ENCODE measurements around the gene HEPACAM2.
A peak's percentile ranks its signal among the peaks of the same experiment; 100 is the strongest.

HEPACAM2 gene

GRCh38 chr7:93150200-93150835 lies 76.0 kb downstream of the HEPACAM2 start:
- Histone ChIP-seq H3K4me3 (ENCODE audit: low read depth in 1 of 5, low read length in 5 of 5) (no peak overlapping the region), H3K9me3 (ENCODE audit: control insufficient read depth in 5 of 5, low read length in 5 of 5) (no peaks in the 10 kb centered on the region), H3K9ac (ENCODE audit: low read length in 5 of 5) (no peak overlapping the region), H3K27me3 (ENCODE audit: control insufficient read depth in 5 of 5, insufficient read depth in 4 of 5, low read length in 5 of 5) (no peaks in the 10 kb centered on the region), H3K36me3 (ENCODE audit: control insufficient read depth in 5 of 5, insufficient read depth in 5 of 5, low read length in 5 of 5) (no peaks in the 10 kb centered on the region), H3K4me1 (ENCODE audit: control insufficient read depth in 5 of 5, insufficient read depth in 5 of 5, low read length in 5 of 5) (peaks cover 0 to 27% (median 22%) of the 10 kb centered on the region in 5 donors), H3K27ac (ENCODE audit: low read depth, low read length) (no peak overlapping the region)

- no peaks in the 10 kb centered on the region for H3K9me3 ChIP-seq (ENCODE audit: control insufficient read depth in 5 of 5, low read length in 5 of 5)
- H3K4me1 ChIP-seq (ENCODE audit: control insufficient read depth in 5 of 5, insufficient read depth in 5 of 5, low read length in 5 of 5): peaks cover 0 to 27% (median 22%) of the 10 kb centered on the region in 5 donors
- H3K27me3 ChIP-seq (ENCODE audit: control insufficient read depth in 5 of 5, insufficient read depth in 4 of 5, low read length in 5 of 5): no peaks in the 10 kb centered on the region
- peaks cover 8 to 13% (median 12%) of the 10 kb centered on the region in 5 donors for H3K36me3 ChIP-seq (ENCODE audit: control insufficient read depth in 5 of 5, insufficient read depth in 5 of 5, low read length in 5 of 5)
- peak overlapping the region; percentile 71 for H3K27ac ChIP-seq (ENCODE audit: low read depth, low read length)
- peak overlapping the region in 4 of 5 donors; percentile 60 to 79 (median 72) for H3K4me3 ChIP-seq (ENCODE audit: low read depth in 1 of 5, low read length in 5 of 5)
- peak overlapping the region in 4 of 5 donors; percentile 68 to 75 (median 73) for H3K9ac ChIP-seq (ENCODE audit: low read length in 5 of 5)
Measured at GRCh38 chr7:93148727-93149126, 77.5 kb downstream of the HEPACAM2 start.

DNA sequence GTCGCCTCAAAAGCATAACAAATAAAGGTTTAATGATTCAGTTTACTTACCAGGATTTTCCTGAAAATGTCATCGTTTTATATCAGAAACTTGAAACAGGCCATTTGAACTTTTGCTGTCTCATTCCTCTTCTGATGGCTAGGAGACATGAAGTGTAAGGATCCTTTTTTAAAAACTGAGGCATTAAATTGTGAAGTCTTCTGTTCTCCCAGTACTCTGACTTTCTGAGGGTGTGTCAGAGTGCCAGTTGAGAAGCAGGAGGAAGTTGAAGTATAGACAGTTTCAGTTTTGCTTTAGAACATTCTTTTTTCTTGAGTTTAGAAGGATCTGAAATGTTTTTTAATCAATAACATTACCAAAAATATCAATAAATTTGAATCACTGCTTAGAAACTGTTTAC lies 78.1 kb downstream of the HEPACAM2 start, which contains the start of gene SAMD9L:
Gene SAMD9L (minus strand): TSS at position 242 of the 400 bp plus-strand sequence. CDS start 12,414 bp downstream, outside the sequence.
- peaks cover 12 to 18% (median 16%) of the 10 kb centered on the region in 5 donors for H3K36me3 ChIP-seq (ENCODE audit: control insufficient read depth in 5 of 5, insufficient read depth in 5 of 5, low read length in 5 of 5)
- peak within 1 kb of the TSS; percentile 72 to 79 (median 74) for H3K9ac ChIP-seq (ENCODE audit: low read length in 5 of 5)
- H3K4me1 ChIP-seq (ENCODE audit: control insufficient read depth in 5 of 5, insufficient read depth in 5 of 5, low read length in 5 of 5): peaks cover 0 to 27% (median 22%) of the 10 kb centered on the region in 5 donors
- peak within 1 kb of the TSS; percentile 60 to 82 (median 74) for H3K4me3 ChIP-seq (ENCODE audit: low read depth in 1 of 5, low read length in 5 of 5)
- H3K9me3 ChIP-seq (ENCODE audit: control insufficient read depth in 5 of 5, low read length in 5 of 5): no peaks in the 10 kb centered on the region
- H3K27me3 ChIP-seq (ENCODE audit: control insufficient read depth in 5 of 5, insufficient read depth in 4 of 5, low read length in 5 of 5): no peaks in the 10 kb centered on the region
- H3K27ac ChIP-seq (ENCODE audit: low read depth, low read length): peak within 1 kb of the TSS; percentile 71

- Histone ChIP-seq H3K9ac (ENCODE audit: low read length in 5 of 5) (peak overlapping the region; percentile 2 to 79 (median 74)), H3K27me3 (ENCODE audit: control insufficient read depth in 5 of 5, insufficient read depth in 4 of 5, low read length in 5 of 5) (no peaks in the 10 kb centered on the region), H3K4me3 (ENCODE audit: low read depth in 1 of 5, low read length in 5 of 5) (peak overlapping the region; percentile 60 to 82 (median 74)), H3K27ac (ENCODE audit: low read depth, low read length) (peak overlapping the region; percentile 54), H3K9me3 (ENCODE audit: control insufficient read depth in 5 of 5, low read length in 5 of 5) (no peaks in the 10 kb centered on the region), H3K36me3 (ENCODE audit: control insufficient read depth in 5 of 5, insufficient read depth in 5 of 5, low read length in 5 of 5) (peaks cover 16 to 26% (median 24%) of the 10 kb centered on the region in 5 donors), H3K4me1 (ENCODE audit: control insufficient read depth in 5 of 5, insufficient read depth in 5 of 5, low read length in 5 of 5) (peaks cover 0 to 27% (median 22%) of the 10 kb centered on the region in 5 donors)
Measured at GRCh38 chr7:93147363-93147762, 78.9 kb downstream of the HEPACAM2 start.

DNA sequence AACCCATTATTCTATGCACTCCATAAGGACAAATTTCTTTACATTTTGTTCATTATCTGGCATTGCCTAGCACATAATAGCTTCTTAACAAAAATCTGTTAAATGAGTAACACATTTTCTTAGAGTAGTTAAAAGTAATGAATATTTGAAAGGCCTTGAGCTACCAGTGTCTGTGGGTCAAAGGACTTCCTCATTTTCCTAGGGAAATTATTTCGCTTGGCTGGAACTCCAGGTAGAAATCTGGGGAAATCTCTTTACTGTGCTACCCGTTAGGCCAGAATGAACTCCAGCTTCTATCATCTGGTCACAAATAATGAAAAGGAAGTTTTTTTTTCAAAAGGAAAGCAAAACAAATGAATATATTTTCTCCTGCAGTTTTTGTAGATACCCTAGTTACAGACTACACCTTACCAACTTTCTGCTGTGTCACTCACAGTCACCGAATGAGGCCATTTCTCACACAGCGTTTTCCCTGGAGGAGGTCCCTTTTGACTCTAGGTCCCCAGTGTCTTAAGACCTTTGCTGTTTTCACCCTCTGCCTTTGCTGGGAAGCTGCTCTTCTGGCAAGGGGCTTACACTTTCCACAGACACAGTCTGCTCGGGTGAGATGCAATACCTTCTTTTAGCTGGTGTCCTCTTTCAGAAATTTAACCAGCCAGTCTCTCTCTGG lies 79.7 kb downstream of the HEPACAM2 start:
- Histone ChIP-seq H3K27me3 (ENCODE audit: control insufficient read depth in 5 of 5, insufficient read depth in 4 of 5, low read length in 5 of 5) (no peaks in the 10 kb centered on the region), H3K4me3 (ENCODE audit: low read depth in 1 of 5, low read length in 5 of 5) (peak overlapping the region; percentile 60 to 82 (median 74)), H3K9ac (ENCODE audit: low read length in 5 of 5) (peak overlapping the region; percentile 2 to 79 (median 72)), H3K4me1 (ENCODE audit: control insufficient read depth in 5 of 5, insufficient read depth in 5 of 5, low read length in 5 of 5) (peaks cover 0 to 27% (median 22%) of the 10 kb centered on the region in 5 donors), H3K36me3 (ENCODE audit: control insufficient read depth in 5 of 5, insufficient read depth in 5 of 5, low read length in 5 of 5) (peaks cover 19 to 33% (median 28%) of the 10 kb centered on the region in 5 donors), H3K27ac (ENCODE audit: low read depth, low read length) (peak overlapping the region; percentile 54), H3K9me3 (ENCODE audit: control insufficient read depth in 5 of 5, low read length in 5 of 5) (no peaks in the 10 kb centered on the region)

DNA sequence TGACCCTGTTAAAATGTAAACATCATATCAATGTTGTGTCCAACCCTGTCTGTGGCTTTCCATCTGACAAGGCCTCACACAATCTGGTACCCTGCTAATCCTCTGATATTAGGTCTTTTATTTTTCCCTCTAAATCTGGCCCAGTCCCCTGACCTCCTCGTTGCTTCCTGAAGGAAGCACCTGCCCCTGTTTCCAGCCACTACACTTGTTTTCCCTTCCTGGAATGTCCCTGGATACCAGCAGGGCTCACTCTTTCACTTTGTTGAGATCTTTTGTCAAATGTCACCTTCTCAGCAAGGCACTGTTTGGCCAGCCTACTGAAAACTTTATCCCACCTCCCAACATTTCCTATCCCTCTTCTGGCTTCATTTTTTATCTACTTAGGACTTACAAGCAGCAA lies 80.2 kb downstream of the HEPACAM2 start:
- peak overlapping the region in 1 of 5 donors; percentile 51 for H3K9ac ChIP-seq (ENCODE audit: low read length in 5 of 5)
- H3K27ac ChIP-seq (ENCODE audit: low read depth, low read length): no peak overlapping the region

DNA sequence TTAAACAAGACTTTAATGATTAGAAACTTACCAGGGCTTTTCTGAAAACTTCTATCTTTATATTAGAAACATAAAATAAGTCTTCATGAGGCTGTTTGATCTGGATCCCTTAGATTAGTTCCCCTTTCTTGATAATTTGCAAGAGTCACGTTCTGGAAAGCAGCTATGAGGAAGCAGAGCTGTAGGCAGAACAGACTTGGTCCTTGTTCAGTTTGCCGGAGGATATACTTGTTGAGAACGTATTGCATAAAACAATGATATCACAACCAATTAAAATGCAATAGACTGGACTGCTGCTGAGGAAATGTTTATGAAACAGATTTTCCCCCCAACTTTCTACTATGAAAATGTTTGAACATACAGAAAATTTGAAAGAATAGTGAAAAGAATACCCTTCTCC lies 80.9 kb downstream of the HEPACAM2 start:
- no peaks in the 10 kb centered on the region for H3K27me3 ChIP-seq (ENCODE audit: control insufficient read depth in 5 of 5, insufficient read depth in 4 of 5, low read length in 5 of 5)
- H3K9me3 ChIP-seq (ENCODE audit: control insufficient read depth in 5 of 5, low read length in 5 of 5): peaks cover 0 to 10% (median 0%) of the 10 kb centered on the region in 5 donors
- peaks cover 29 to 46% (median 40%) of the 10 kb centered on the region in 5 donors for H3K36me3 ChIP-seq (ENCODE audit: control insufficient read depth in 5 of 5, insufficient read depth in 5 of 5, low read length in 5 of 5)
- H3K4me3 ChIP-seq (ENCODE audit: low read depth in 1 of 5, low read length in 5 of 5): no peak overlapping the region
- no peak overlapping the region for H3K27ac ChIP-seq (ENCODE audit: low read depth, low read length)
- H3K9ac ChIP-seq (ENCODE audit: low read length in 5 of 5): no peak overlapping the region
- H3K4me1 ChIP-seq (ENCODE audit: control insufficient read depth in 5 of 5, insufficient read depth in 5 of 5, low read length in 5 of 5): peaks cover 0 to 27% (median 22%) of the 10 kb centered on the region in 5 donors

More for the DNA sequence above, 80.2 kb downstream of the HEPACAM2 start:
- H3K4me3 ChIP-seq (ENCODE audit: low read depth in 1 of 5, low read length in 5 of 5): peak overlapping the region in 3 of 5 donors; percentile 8 to 74 (median 60)
- peaks cover 24 to 39% (median 33%) of the 10 kb centered on the region in 5 donors for H3K36me3 ChIP-seq (ENCODE audit: control insufficient read depth in 5 of 5, insufficient read depth in 5 of 5, low read length in 5 of 5)
- H3K9me3 ChIP-seq (ENCODE audit: control insufficient read depth in 5 of 5, low read length in 5 of 5): peaks cover 0 to 3% (median 0%) of the 10 kb centered on the region in 5 donors
- no peaks in the 10 kb centered on the region for H3K27me3 ChIP-seq (ENCODE audit: control insufficient read depth in 5 of 5, insufficient read depth in 4 of 5, low read length in 5 of 5)
- H3K4me1 ChIP-seq (ENCODE audit: control insufficient read depth in 5 of 5, insufficient read depth in 5 of 5, low read length in 5 of 5): peaks cover 0 to 27% (median 22%) of the 10 kb centered on the region in 5 donors

DNA sequence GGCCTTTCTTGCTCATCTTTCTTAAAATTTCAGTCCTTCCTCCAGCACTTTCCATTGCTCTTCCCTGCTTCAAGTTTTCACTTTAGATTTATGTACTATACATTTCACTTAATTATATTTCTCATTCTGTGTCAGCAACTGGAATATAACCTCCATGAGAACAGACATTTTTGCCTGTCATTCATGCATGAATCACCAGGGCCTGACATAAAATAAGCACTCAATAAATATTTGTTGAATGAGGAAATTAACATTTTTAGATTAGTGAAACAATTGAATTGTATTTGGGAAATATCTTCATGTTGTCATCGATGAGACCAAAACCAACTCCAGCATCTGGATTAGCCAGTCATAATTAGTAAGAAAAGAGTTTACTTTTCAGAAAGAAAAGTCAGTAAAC lies 84.1 kb downstream of the HEPACAM2 start:
- Histone ChIP-seq H3K9ac (ENCODE audit: low read length in 5 of 5) (no peak overlapping the region), H3K36me3 (ENCODE audit: control insufficient read depth in 5 of 5, insufficient read depth in 5 of 5, low read length in 5 of 5) (peaks cover 44 to 76% (median 68%) of the 10 kb centered on the region in 5 donors), H3K4me3 (ENCODE audit: low read depth in 1 of 5, low read length in 5 of 5) (no peak overlapping the region), H3K27me3 (ENCODE audit: control insufficient read depth in 5 of 5, insufficient read depth in 4 of 5, low read length in 5 of 5) (no peaks in the 10 kb centered on the region), H3K4me1 (ENCODE audit: control insufficient read depth in 5 of 5, insufficient read depth in 5 of 5, low read length in 5 of 5) (peaks cover 0 to 18% (median 14%) of the 10 kb centered on the region in 5 donors), H3K27ac (ENCODE audit: low read depth, low read length) (no peak overlapping the region), H3K9me3 (ENCODE audit: control insufficient read depth in 5 of 5, low read length in 5 of 5) (peaks cover 0 to 38% (median 24%) of the 10 kb centered on the region in 5 donors)

DNA sequence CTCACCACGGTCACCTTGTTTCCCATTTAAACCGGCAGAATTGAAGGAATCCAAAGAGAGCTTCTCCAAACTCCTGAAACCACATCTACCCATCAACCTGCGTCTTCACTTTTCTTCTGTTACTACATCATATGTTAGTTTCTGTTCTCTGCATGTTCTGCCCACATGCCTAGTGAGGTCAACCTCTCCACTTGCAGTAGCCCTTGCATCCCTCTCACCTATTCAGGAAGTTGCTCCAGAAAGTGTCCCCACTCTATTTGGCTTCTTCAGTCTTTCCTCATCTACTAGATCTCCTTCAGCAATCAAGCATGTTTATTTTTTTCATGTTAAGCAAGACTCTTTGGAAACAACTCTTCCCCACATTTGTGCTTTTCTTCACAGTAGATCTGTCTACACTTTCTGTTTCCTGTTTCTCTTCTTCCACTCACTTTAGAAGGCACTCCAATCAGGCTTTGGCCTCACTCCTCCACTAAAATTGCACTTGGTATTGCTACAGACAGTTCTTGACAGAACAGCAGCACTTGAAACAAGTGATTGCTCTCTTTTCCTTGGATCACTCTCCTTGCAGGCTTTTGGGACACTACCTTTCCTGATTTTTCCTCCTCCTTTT lies 85.6 kb downstream of the HEPACAM2 start:
- H3K9ac ChIP-seq (ENCODE audit: low read length in 5 of 5): no peak overlapping the region
- no peaks in the 10 kb centered on the region for H3K27me3 ChIP-seq (ENCODE audit: control insufficient read depth in 5 of 5, insufficient read depth in 4 of 5, low read length in 5 of 5)
- H3K4me3 ChIP-seq (ENCODE audit: low read depth in 1 of 5, low read length in 5 of 5): no peak overlapping the region
- peaks cover 55 to 89% (median 81%) of the 10 kb centered on the region in 5 donors for H3K36me3 ChIP-seq (ENCODE audit: control insufficient read depth in 5 of 5, insufficient read depth in 5 of 5, low read length in 5 of 5)
- peaks cover 3 to 51% (median 29%) of the 10 kb centered on the region in 5 donors for H3K9me3 ChIP-seq (ENCODE audit: control insufficient read depth in 5 of 5, low read length in 5 of 5)
- no peak overlapping the region for H3K27ac ChIP-seq (ENCODE audit: low read depth, low read length)
- peaks cover 0 to 4% (median 1%) of the 10 kb centered on the region in 5 donors for H3K4me1 ChIP-seq (ENCODE audit: control insufficient read depth in 5 of 5, insufficient read depth in 5 of 5, low read length in 5 of 5)

Data from subcutaneous abdominal adipose tissue (tissue), 5 donors.